ENCODE measurements around the gene CRY1.

- no peak for TF ChIP-seq CTCF (IDR thresholded peaks at IDR 0.05)
- TF ChIP-seq POLR2A (IDR thresholded peaks at IDR 0.05): no peak
These were observed 35.2 kb downstream of the CRY1 start for GRCh38 chr12:107058190-107058589.
